GM12801 (cell line): ENCODE measurements around the gene ZNF518B.

Source experiments
- CTCF ChIP-seq: IDR thresholded peaks from one replicate; pipeline ENCODE4 v1.5.1; 2011; ENCODE audit warnings: control low read depth; ENCODE audit not compliant: insufficient read length; ENCODE audit errors: extremely low read depth

Gene ZNF518B

GRCh38 chr4:10403633-10404445, 53.4 kb downstream of the ZNF518B start:
- no peak for TF ChIP-seq CTCF

GRCh38 chr4:10395971-10396580, 61.1 kb downstream of the ZNF518B start:
- no peak for TF ChIP-seq CTCF
